ENCODE results near the gene EEFSEC. TPM values are rescaled to one million over a fixed set of nuclear protein-coding genes. Genes with fewer than 3 reads are reported as not detected.

The EEFSEC gene
- total and polyA plus RNA-seq, 2 experiments from 2014 or later = 26.7 to 47.9 TPM

DNA sequence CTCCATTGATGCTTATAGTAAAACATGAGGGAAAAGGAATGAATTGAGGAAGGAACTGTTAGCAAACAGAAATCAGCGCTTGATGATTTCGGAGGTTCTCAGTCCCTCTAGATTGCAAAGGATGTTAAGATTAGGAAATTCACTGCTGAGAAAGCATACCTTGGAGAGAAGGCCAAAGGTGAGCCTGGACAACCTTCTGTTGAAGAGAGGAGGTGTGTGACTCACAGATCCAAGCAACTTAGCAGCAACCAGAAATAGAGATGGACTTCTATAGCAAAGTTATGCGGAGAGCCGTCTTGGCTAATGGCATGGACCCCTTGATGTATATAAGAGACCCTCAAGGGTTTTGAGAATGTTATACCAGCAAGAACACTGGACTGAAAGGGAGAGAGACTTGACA is 114.3 kb downstream of the EEFSEC start:
- Histone ChIP-seq H3K9me3 (ENCODE audit: low read depth) (no peaks in the 10 kb centered on the region), H3K27me3 (no peaks in the 10 kb centered on the region), H3K36me3 (no peaks in the 10 kb centered on the region), H3K4me1 (ENCODE audit: low read depth) (peaks cover 28% of the 10 kb centered on the region), H3K4me3 (no peak overlapping the region), H3K27ac (peak overlapping the region; percentile 67)
- TF ChIP-seq, protein P1, sequence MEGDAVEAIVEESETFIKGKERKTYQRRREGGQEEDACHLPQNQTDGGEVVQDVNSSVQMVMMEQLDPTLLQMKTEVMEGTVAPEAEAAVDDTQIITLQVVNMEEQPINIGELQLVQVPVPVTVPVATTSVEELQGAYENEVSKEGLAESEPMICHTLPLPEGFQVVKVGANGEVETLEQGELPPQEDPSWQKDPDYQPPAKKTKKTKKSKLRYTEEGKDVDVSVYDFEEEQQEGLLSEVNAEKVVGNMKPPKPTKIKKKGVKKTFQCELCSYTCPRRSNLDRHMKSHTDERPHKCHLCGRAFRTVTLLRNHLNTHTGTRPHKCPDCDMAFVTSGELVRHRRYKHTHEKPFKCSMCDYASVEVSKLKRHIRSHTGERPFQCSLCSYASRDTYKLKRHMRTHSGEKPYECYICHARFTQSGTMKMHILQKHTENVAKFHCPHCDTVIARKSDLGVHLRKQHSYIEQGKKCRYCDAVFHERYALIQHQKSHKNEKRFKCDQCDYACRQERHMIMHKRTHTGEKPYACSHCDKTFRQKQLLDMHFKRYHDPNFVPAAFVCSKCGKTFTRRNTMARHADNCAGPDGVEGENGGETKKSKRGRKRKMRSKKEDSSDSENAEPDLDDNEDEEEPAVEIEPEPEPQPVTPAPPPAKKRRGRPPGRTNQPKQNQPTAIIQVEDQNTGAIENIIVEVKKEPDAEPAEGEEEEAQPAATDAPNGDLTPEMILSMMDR (IDR thresholded peaks at IDR 0.05; ENCODE audit: low read depth, low read length) = no peak
- DNase-seq (ENCODE audit: low read depth in 1 of 2, low spot score in 1 of 2) = no peak

DNA sequence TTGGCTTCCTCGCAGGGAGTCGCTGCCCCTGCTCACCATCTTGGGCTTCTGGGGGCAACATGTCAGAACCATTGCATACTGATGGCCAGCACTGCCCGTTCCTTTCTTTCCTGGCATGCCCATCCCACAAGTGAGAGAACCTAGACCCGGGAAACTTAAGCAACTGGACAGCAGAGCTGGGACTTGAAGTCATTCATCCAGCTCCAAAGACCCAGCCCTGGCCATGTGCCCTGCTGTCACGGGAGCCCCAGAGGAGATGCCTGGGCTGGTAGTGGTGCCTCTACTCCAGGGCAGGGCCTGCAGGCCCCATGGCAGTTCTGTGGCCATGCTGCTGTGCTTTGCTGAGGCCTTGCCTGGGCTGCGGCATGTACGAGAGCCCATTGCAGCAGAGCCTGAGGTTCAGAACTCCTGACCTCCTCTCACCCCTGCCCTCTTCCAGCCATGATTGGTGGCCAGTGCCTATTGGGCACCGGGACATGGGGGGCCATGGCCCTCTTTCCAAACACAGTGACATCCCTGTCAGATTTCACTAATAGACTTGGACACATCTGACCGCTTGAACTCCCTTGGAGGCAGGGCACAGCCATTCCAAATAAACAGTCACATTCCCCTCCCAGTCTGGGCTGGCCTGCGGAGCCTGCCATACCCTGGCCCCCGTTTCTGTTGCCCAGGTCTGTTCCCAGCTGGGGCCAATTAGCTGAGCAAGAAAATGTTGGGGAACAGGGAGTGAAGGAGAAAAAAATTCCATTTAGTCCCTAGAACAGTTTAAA is 115.9 kb downstream of the EEFSEC start:
- no peak for DNase-seq (ENCODE audit: low read depth in 1 of 2, low spot score in 1 of 2)
- Histone ChIP-seq H3K36me3 (no peaks in the 10 kb centered on the region), H3K27ac (no peak overlapping the region), H3K4me1 (ENCODE audit: low read depth) (peaks cover 28% of the 10 kb centered on the region), H3K4me3 (no peak overlapping the region), H3K27me3 (no peaks in the 10 kb centered on the region), H3K9me3 (ENCODE audit: low read depth) (no peaks in the 10 kb centered on the region)
- TF ChIP-seq, protein P1 (IDR thresholded peaks at IDR 0.05; ENCODE audit: low read depth, low read length) = no peak

DNA sequence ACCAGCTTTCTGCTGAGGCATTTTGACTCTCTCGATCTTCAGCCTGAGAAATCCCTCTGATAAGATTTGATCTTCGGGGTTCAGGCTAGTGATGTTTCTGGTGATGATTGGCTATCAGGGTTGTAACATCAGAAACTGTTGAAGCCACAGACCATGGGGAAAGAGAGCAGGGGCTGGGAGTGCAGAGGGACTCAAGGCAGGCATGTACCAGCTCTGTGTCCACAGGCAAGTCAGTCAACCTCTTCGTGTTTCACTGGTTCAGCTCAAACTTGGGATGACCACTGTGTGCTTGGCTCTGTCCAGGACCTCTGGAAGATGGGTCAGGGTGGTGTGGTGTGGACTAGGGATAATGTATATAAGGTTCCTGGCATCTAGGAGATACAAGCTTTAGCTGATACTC is 116.5 kb downstream of the EEFSEC start:
- Histone ChIP-seq H3K4me1 (ENCODE audit: low read depth) (peaks cover 28% of the 10 kb centered on the region), H3K27ac (no peak overlapping the region), H3K9me3 (ENCODE audit: low read depth) (no peaks in the 10 kb centered on the region), H3K4me3 (no peak overlapping the region), H3K36me3 (no peaks in the 10 kb centered on the region), H3K27me3 (no peaks in the 10 kb centered on the region)
- no peak for DNase-seq (ENCODE audit: low read depth in 1 of 2, low spot score in 1 of 2)
- TF ChIP-seq, protein P1 (IDR thresholded peaks at IDR 0.05; ENCODE audit: low read depth, low read length) = no peak

DNA sequence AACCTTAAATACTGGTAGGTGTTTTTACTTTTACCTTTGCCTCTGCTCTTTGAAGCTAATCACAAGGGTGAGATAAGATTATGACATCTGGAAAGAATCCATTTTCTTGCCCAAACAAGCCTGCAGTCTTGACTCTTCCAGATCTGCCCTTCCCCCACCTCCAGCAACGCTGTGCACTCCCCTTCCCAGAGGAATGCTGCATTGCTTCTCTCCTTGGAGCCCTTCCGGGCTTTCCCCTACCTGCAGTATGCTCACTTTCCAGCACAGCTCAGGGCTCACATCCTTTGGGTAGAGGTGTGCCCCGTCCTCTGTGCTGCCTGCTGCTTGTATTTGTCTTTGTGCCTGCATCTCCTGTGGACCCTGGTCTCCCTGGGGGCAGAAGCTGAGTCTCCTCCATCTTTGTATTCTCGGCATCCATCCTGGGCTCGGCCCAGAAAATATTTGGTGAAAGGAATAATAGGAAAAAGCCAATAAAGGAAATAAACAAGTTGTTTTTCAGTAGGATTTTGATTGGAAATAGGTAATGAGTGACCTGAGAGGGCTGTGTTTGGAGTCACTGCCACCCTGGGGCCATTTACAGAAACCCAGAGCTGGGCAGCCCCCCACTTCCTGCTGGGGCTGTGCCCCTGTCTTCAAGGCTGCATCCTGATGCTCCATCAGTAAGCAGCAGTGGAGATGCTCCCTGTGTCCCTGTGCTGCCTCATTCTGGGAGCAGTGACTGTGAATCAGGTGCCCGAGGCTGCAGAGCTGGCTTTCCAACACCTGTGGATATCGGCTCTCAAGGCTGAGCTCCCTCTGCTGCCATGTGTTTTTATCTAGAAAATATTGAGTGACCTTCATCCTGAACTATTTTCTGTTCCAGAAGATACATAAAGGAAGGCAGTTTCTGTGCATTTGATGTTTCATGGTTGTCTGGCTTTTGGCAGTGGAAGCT is 117.5 kb downstream of the EEFSEC start:
- no peaks in the 10 kb centered on the region for H3K27me3 ChIP-seq
- no peaks in the 10 kb centered on the region for H3K36me3 ChIP-seq
- H3K4me3 ChIP-seq = no peak overlapping the region
- no peak overlapping the region for H3K27ac ChIP-seq
- no peaks in the 10 kb centered on the region for H3K9me3 ChIP-seq (ENCODE audit: low read depth)
- TF ChIP-seq, protein P1 (IDR thresholded peaks at IDR 0.05; ENCODE audit: low read depth, low read length) = no peak
- H3K4me1 ChIP-seq (ENCODE audit: low read depth) = peaks cover 28% of the 10 kb centered on the region
- peak in 1 of 2 donors; percentile 23 for DNase-seq (ENCODE audit: low read depth in 1 of 2, low spot score in 1 of 2)

DNA sequence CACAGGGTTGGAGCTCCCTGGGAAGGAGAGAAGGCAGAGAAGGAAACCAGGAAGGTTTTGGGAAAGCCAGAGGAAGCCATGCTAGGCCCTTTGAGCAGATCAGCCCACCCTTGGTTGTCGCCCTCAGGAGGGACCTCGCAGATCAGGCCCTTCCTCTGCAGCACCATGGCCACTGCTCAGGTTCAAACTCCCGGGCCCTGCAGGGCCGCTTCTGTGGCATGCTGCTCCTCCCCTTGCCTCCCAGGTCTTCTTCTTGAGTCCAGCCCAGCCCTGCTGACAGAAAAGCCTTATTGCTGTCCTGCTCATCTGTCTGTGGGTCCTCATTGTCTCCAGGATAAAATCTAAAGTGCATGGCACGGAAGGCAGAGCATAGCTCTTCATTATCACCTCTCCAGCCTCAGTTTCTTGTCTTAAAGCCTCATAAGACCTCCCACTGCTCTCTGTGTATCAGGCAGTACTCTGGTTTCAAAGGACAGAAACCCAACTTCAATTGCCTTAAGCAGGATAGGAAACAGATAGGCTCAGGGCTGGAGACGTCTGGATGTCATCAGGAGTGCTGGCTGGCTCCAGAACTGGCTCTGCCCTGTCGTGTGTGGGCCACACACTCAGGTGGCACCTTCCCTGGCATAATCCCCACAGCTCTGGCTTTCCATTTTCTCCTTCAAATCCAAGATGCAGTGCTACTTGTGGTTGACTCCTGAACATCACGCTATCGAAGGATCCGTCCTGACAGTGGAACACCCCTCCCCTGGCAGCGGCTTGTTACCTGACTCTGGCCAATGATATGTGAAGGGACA is 118.5 kb downstream of the EEFSEC start:
- H3K27ac ChIP-seq = no peak overlapping the region
- no peaks in the 10 kb centered on the region for H3K36me3 ChIP-seq
- TF ChIP-seq, protein P1 (IDR thresholded peaks at IDR 0.05; ENCODE audit: low read depth, low read length) = no peak
- no peaks in the 10 kb centered on the region for H3K9me3 ChIP-seq (ENCODE audit: low read depth)
- DNase-seq (ENCODE audit: low read depth in 1 of 2, low spot score in 1 of 2) = no peak
- peaks cover 24% of the 10 kb centered on the region for H3K4me1 ChIP-seq (ENCODE audit: low read depth)
- no peaks in the 10 kb centered on the region for H3K27me3 ChIP-seq
- no peak overlapping the region for H3K4me3 ChIP-seq

Data from cardiac muscle cell (in vitro differentiated cells and primary cell).